ENCODE measurements around the gene CEP126.

DNA sequence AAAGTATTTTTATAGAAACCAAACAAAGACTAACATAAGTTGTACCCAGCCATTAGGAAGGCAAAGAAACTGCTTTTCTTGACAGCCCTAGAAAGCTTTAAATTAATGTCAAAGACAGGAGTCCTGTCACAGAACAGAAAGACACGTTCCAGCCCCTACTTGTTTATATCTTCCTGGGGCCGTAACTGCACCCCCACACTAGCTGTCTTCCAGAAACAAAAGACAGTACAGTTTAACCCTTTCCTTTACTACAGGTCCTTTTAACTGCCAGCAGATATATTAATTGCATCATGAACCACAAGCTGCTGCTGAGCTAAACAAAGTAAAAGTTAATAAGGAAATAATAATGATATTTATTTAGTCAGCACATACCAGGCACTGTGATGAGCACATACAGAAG lies 112.1 kb downstream of the CEP126 start:
- TF ChIP-seq, protein P1, sequence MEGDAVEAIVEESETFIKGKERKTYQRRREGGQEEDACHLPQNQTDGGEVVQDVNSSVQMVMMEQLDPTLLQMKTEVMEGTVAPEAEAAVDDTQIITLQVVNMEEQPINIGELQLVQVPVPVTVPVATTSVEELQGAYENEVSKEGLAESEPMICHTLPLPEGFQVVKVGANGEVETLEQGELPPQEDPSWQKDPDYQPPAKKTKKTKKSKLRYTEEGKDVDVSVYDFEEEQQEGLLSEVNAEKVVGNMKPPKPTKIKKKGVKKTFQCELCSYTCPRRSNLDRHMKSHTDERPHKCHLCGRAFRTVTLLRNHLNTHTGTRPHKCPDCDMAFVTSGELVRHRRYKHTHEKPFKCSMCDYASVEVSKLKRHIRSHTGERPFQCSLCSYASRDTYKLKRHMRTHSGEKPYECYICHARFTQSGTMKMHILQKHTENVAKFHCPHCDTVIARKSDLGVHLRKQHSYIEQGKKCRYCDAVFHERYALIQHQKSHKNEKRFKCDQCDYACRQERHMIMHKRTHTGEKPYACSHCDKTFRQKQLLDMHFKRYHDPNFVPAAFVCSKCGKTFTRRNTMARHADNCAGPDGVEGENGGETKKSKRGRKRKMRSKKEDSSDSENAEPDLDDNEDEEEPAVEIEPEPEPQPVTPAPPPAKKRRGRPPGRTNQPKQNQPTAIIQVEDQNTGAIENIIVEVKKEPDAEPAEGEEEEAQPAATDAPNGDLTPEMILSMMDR (IDR thresholded peaks at IDR 0.05; ENCODE audit: insufficient read depth, low read depth, low read length), result no peak
- no peak for TF ChIP-seq EZH2 (IDR thresholded peaks at IDR 0.05; ENCODE audit: insufficient read depth, low read length)

Measured in astrocyte (in vitro differentiated cells and primary cell).